MM.1S (cell line): ENCODE results near the gene RCBTB2.

Experiments
- DNase-seq: peaks from one replicate; pipeline ENCODE4 v3.0.0-alpha.2; 2015
- H2AFZ ChIP-seq: fragments of 300-600 bp; sonication (generic); 2 replicates; pipeline ENCODE4 v1.6.0; 2016; ENCODE audit warnings: antibody characterized with exemption, low read length
- H3F3A ChIP-seq: fragments of 300-600 bp; sonication (generic); 2 replicates; pipeline ENCODE4 v1.6.1; 2016; ENCODE audit warnings: mild to moderate bottlenecking, antibody characterized with exemption, low read length, moderate library complexity, mixed read lengths; ENCODE audit not compliant: insufficient read depth
- H3K27ac ChIP-seq: fragments of 300-600 bp; sonication (generic); 2 replicates; pipeline ENCODE4 v1.5.1; 2016; ENCODE audit warnings: mild to moderate bottlenecking, low read length
- H3K27me3 ChIP-seq: fragments of 300-600 bp; sonication (generic); replicated peaks from 2 replicates; pipeline ENCODE4 v1.6.0; 2016; ENCODE audit warnings: low read length; ENCODE audit not compliant: insufficient read depth
- H3K36me3 ChIP-seq: fragments of 300-600 bp; sonication (generic); replicated peaks from 2 replicates; pipeline ENCODE4 v1.6.1; 2016; ENCODE audit warnings: mild to moderate bottlenecking, low read length, mixed read lengths; ENCODE audit not compliant: insufficient read depth
- H3K4me1 ChIP-seq: fragments of 300-600 bp; sonication (generic); 2 replicates; pipeline ENCODE4 v1.6.1; 2016; ENCODE audit warnings: low read length, mixed read lengths
- H3K4me2 ChIP-seq: fragments of 300-600 bp; sonication (generic); 2 replicates; pipeline ENCODE4 v1.6.0; 2016; ENCODE audit warnings: low read depth, low read length
- H3K4me3 ChIP-seq: fragments of 300-600 bp; sonication (generic); 2 replicates; pipeline ENCODE4 v1.5.1; 2016; ENCODE audit warnings: low read length, mixed read lengths
- H3K79me2 ChIP-seq: fragments of 300-600 bp; sonication (generic); 2 replicates; pipeline ENCODE4 v1.6.1; 2016; ENCODE audit warnings: mixed run types, low read length, mixed read lengths
- H3K9ac ChIP-seq: fragments of 300-600 bp; sonication (generic); 2 replicates; pipeline ENCODE4 v1.6.1; 2016; ENCODE audit warnings: low read length, mixed read lengths
- H3K9me2 ChIP-seq: fragments of 300-600 bp; sonication (generic); replicated peaks from 2 replicates; pipeline ENCODE4 v1.6.1; 2016; ENCODE audit warnings: mild to moderate bottlenecking, low read length, mixed read lengths; ENCODE audit not compliant: insufficient read depth
- H3K9me3 ChIP-seq: fragments of 300-600 bp; sonication (generic); replicated peaks from 2 replicates; pipeline ENCODE4 v1.6.1; 2016; ENCODE audit warnings: mild to moderate bottlenecking, low read length, mixed read lengths; ENCODE audit not compliant: insufficient read depth
- H4K20me1 ChIP-seq: fragments of 300-600 bp; sonication (generic); 2 replicates; pipeline ENCODE4 v1.6.1; 2016; ENCODE audit warnings: mild to moderate bottlenecking, low read length, moderate library complexity, mixed read lengths; ENCODE audit not compliant: insufficient read depth
- EZH2 ChIP-seq: fragments of 300-600 bp; sonication (generic); optimal IDR thresholded peaks from 2 replicates; pipeline ENCODE3; 2017; ENCODE audit warnings: low read depth, mild to moderate bottlenecking, antibody characterized with exemption, low read length, mixed read lengths
- EZH2phosphoT487 ChIP-seq: fragments of 300-600 bp; sonication (generic); IDR thresholded peaks from 2 replicates; pipeline ENCODE4 v1.6.1; 2018; ENCODE audit warnings: antibody characterized with exemption, low read length
- TF ChIP-seq, protein P1 (sequence below): fragments of 300-600 bp; sonication (generic); IDR thresholded peaks from 2 replicates; pipeline ENCODE4 v1.5.1; 2016; ENCODE audit warnings: antibody characterized with exemption, low read length, mixed read lengths

RCBTB2 gene

GRCh38 chr13:48505012-48505411 lies 27.9 kb downstream of the RCBTB2 start:
- H3K9ac ChIP-seq = no peak overlapping the region
- H3K79me2 ChIP-seq = no peaks in the 10 kb centered on the region
- no peaks in the 10 kb centered on the region for H3K9me3 ChIP-seq
- H3K36me3 ChIP-seq = no peaks in the 10 kb centered on the region
- peak overlapping the region; percentile 50; the same call in 1 of the 2 replicates for H3K4me2 ChIP-seq
- TF ChIP-seq, protein P1, sequence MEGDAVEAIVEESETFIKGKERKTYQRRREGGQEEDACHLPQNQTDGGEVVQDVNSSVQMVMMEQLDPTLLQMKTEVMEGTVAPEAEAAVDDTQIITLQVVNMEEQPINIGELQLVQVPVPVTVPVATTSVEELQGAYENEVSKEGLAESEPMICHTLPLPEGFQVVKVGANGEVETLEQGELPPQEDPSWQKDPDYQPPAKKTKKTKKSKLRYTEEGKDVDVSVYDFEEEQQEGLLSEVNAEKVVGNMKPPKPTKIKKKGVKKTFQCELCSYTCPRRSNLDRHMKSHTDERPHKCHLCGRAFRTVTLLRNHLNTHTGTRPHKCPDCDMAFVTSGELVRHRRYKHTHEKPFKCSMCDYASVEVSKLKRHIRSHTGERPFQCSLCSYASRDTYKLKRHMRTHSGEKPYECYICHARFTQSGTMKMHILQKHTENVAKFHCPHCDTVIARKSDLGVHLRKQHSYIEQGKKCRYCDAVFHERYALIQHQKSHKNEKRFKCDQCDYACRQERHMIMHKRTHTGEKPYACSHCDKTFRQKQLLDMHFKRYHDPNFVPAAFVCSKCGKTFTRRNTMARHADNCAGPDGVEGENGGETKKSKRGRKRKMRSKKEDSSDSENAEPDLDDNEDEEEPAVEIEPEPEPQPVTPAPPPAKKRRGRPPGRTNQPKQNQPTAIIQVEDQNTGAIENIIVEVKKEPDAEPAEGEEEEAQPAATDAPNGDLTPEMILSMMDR = no peak
- TF ChIP-seq EZH2 (no peak), EZH2phosphoT487 (no peak)
- peak overlapping the region; percentile 67; the same call in 1 of the 2 replicates for H3K27ac ChIP-seq
- no peak for DNase-seq
- no peaks in the 10 kb centered on the region for H3K27me3 ChIP-seq
- no peaks in the 10 kb centered on the region for H3K9me2 ChIP-seq
- H3K4me3 ChIP-seq = no peak overlapping the region
- peaks cover 12% of the 10 kb centered on the region; the same call in 1 of the 2 replicates for H3F3A ChIP-seq
- peaks cover 26% of the 10 kb centered on the region for H3K4me1 ChIP-seq
- no peak overlapping the region for H2AFZ ChIP-seq
- H4K20me1 ChIP-seq = no peaks in the 10 kb centered on the region

GRCh38 chr13:48504606-48505005 lies 28.3 kb downstream of the RCBTB2 start:
- no peaks in the 10 kb centered on the region for H3K36me3 ChIP-seq

GRCh38 chr13:48502601-48503319 lies 30.1 kb downstream of the RCBTB2 start:
- Histone ChIP-seq H3F3A (peaks cover 12% of the 10 kb centered on the region; the same call in 1 of the 2 replicates), H3K36me3 (no peaks in the 10 kb centered on the region), H3K27me3 (no peaks in the 10 kb centered on the region), H2AFZ (no peak overlapping the region), H4K20me1 (no peaks in the 10 kb centered on the region), H3K79me2 (no peaks in the 10 kb centered on the region), H3K9me2 (no peaks in the 10 kb centered on the region), H3K4me2 (no peak overlapping the region), H3K9ac (no peak overlapping the region), H3K27ac (no peak overlapping the region), H3K4me1 (peaks cover 26% of the 10 kb centered on the region), H3K4me3 (no peak overlapping the region), H3K9me3 (no peaks in the 10 kb centered on the region)
- TF ChIP-seq, protein P1 = no peak
- no peak for TF ChIP-seq EZH2
- TF ChIP-seq EZH2phosphoT487 = no peak
- DNase-seq = no peak

More at GRCh38 chr13:48504606-48505005, 28.3 kb downstream of the RCBTB2 start:
- no peak overlapping the region for H3K27ac ChIP-seq
- H3F3A ChIP-seq = peaks cover 12% of the 10 kb centered on the region; the same call in 1 of the 2 replicates
- TF ChIP-seq EZH2phosphoT487 (no peak), EZH2 (no peak)
- TF ChIP-seq, protein P1 = no peak
- no peaks in the 10 kb centered on the region for H4K20me1 ChIP-seq
- no peak overlapping the region for H3K4me2 ChIP-seq
- H2AFZ ChIP-seq = no peak overlapping the region
- no peaks in the 10 kb centered on the region for H3K9me3 ChIP-seq
- H3K4me1 ChIP-seq = peaks cover 26% of the 10 kb centered on the region
- H3K27me3 ChIP-seq = no peaks in the 10 kb centered on the region
- H3K79me2 ChIP-seq = no peaks in the 10 kb centered on the region
- no peak for DNase-seq
- H3K9ac ChIP-seq = no peak overlapping the region
- no peaks in the 10 kb centered on the region for H3K9me2 ChIP-seq
- no peak overlapping the region for H3K4me3 ChIP-seq
